GM19372 (cell line): ENCODE data around the gene SLC6A5.

Source experiments
- ATAC-seq: cut with Tn5 transposase; IDR thresholded peaks from one replicate; pipeline ENCODE4 v1.9.1; 2021; ENCODE audit warnings: mild to moderate bottlenecking, low read depth, moderate library complexity; ENCODE audit not compliant: unreplicated experiment

SLC6A5 gene

DNA sequence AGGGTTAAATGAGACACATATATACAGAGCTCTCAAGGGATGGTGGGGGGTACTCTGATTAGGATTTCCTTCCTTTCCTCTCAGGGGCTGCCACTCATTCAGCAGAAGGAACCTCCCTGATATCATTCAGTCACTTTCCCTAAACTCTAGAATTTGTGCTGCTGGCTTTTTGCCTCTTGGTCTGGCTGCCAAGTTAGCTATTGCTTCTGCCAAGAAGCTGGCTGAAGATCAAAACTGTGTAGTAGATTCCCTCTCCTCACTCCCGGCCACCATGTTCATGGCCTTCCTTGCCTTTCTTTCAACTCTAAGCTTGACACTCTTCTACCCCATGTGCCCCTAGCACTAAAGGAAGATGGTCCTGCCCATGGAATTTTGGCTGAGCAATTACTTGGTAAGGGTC lies 18.7 kb downstream of the SLC6A5 start:
- no peak for ATAC-seq

DNA sequence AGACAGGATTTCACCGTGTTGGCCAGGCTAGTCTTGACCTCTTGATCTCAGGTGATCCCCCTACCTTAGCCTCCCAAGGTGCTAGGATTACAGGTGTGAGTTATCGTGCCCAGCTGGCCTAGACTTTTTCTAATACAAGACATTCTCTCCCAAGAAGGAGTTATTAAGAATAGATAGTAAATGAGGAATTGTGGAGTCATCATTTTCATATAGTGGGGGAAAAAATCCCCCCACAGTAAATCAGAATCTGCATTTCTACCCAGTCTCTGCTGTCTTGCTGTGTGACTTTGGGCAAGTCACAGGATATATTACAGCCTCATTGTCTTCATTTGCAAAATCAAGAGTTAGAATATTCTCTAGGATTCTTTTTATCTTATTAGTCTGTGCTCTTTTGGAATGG lies 21.6 kb downstream of the SLC6A5 start:
- ATAC-seq, result no peak

DNA sequence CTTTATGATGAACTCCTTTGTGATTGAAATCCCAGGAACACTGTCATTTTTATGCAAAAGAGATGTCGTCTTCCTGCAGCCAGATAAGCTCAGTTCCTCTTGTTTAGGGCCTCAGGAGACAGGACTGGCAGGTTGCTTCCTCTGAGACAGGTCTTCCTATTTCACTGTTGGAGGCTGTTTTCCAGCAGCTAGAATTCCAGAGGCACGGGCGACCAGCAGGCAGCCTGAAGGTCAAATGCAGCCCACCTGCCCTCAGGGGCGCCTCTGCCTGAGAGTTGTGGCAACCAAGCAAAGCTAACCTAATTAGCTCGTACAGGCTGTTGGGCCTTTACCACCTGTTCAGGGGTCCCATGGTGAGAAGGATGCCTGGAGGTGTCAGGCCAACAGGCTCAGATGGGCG lies 22.3 kb downstream of the SLC6A5 start:
- ATAC-seq, result no peak

DNA sequence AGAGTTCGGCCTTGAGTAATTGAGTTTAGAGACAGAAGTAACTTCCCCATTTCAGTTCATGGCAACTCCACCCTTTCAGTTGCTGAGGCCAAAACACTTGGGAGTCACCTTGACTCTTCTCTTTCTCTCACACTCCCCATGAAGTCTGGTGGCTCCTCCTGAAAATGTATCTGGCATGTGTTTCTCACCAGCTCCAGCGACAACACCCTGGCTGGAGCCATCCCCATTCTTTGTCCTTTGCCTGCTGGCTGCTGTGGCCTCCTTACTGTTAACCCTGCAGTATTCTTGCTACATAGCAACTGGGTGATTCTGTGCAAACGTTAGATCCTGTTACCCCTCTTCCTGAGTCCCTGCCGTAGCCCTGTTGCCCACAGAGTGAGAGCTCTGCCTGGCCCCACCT lies 23.8 kb downstream of the SLC6A5 start:
- ATAC-seq, result no peak

DNA sequence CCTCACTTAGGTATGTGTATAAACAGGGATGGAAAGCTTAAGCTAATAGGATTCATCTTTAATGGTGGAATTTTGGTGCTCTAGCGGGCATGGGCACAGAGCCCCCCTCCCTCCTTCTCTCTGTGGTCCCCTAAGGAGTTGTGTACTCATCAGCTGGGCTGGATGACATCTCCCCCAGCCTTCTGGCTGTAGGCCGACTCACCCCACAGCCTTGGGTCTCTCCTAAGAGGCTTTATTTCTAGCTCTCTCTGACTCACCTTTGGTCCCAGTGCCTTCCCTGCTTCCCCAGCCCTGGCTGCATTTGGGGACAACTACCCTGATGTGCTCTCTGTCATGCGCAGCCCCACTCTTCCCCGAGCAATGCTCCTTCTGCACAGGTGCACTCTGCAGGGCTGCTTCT lies 26.9 kb downstream of the SLC6A5 start:
- no peak for ATAC-seq

GRCh38 chr11:20627026-20627425 lies 27.6 kb downstream of the SLC6A5 start:
- ATAC-seq, result no peak

- no peak for ATAC-seq
Measured at GRCh38 chr11:20627701-20628100, 28.3 kb downstream of the SLC6A5 start.

DNA sequence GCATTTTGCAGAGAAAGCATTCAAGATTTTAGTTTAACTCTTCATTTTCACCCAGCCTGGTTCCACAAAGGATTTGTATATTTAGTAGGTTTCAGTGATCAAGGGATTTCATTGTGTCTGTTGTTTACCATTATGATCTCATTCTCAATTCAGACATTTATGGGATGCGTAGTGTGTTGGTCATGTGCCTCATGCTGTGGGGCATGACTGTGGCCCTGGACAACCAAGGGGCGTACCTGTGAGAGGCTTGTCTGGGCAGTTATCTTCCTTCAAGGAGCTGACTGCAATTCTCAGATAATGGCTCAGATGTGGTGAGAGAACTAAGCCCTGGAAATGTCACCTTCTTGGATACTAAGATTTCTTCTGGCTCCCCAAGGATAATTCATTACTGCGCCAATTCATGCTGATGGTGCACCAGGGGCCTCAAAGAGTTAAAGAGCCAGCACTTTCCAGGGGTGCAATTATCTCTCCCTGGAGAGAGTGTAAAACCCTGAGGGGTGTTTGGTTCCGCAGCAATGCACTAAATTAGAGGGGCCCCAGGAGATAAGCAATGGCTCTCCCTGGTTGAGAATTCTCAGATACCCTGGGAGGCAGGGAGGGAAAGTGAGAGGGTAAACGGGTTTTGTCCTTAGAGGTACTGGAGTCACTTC lies 32.2 kb downstream of the SLC6A5 start:
- ATAC-seq, result no peak

GRCh38 chr11:20632169-20632532 lies 32.7 kb downstream of the SLC6A5 start:
- ATAC-seq, result no peak

- no peak for ATAC-seq
Measured at GRCh38 chr11:20634044-20634443, 34.6 kb downstream of the SLC6A5 start.

DNA sequence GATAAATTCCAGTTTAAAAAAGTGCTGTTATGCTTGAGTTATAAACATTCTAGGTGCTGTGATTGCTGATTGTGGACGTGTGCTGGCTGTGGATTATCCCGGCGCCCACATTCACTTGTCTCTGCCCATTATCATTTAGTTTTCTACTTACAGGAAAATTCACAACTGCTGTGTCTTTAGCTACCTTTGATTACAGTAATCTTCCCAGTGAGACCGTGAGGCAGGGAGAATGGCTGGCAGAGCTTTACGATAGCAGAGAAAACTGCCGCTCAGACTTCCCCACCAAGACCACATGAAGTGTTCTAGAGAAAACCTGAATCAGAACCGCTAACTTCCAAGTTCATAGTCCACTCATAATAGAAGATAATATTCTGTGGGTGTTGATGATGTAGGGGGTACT lies 35.4 kb downstream of the SLC6A5 start:
- ATAC-seq, result no peak

- ATAC-seq, result no peak
Measured at GRCh38 chr11:20638074-20638473, 38.7 kb downstream of the SLC6A5 start.

- ATAC-seq, result no peak
Measured at GRCh38 chr11:20639688-20640087, 40.3 kb downstream of the SLC6A5 start.

DNA sequence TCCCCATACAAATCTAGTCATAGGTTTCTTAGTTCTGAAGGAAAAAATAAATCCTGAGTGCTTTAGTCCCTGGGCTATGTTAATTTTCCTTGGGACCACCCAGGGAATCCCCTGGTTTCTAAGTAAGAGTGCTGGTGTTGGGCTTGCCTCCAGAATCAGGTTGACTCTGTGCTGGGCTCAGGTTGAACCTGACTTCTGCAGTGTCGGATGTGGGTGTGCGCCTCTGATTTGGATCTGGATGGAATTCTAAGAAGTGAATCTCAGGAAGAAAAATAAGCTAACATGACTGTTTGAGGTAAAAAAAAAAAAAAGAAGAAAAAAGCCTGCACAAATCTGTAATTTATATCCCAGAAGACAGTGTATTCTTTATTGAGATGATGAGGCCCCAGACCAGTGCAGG lies 41.0 kb downstream of the SLC6A5 start:
- no peak for ATAC-seq

GRCh38 chr11:20644360-20644759 lies 45.0 kb downstream of the SLC6A5 start:
- ATAC-seq, result no peak

DNA sequence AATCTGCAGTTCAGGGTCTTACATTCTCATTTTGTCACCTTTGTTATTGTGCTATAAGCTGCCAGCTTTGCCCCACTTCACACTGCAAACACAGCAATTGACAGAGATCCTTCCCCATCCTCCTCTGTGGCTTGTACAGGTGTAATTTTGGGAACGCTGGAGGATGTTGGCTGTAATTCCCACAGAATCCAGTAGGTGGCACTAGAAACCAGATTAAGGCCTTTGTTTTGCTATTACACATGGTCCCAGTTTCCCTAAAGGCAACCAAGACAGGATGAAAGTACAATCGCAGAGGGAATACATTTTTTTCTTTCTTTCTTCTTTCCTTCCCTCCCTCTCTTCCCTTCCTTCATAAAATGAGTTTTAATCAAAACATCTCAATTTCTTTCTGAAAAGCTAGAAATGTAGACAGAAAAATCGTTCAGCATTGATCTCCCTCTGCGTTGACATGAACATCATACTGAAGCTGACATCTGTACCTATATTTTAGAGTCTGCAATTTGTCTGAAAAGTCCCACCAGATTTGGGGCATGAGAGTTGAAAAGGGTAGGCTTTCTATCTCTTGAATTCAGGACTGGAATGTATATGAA lies 48.7 kb downstream of the SLC6A5 start:
- no peak for ATAC-seq

DNA sequence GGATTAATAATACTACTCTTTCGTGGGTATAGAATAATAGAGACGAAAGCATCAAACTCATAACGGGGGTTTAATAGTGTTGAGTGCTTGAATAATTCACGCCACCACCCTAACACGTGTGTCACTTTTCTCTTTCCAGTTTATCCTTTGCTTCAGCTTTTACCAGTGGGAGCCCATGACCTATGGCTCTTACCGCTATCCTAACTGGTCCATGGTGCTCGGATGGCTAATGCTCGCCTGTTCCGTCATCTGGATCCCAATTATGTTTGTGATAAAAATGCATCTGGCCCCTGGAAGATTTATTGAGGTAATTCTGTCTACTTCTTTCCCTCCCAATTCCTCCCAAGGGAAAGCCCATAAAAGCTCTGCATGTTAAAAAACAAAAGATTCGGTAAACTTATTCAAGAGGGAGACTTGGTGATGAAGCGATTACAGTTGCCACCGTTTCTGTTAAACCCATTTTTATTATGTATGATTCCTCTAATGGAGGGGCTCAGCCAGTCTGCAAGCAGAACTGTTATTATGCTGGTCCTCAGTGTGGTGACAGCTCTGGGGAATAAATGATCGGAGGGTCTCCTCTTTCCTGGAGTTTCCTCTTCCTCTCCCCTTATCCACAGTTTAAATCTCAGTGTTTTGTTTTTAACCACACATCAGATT lies 52.9 kb downstream of the SLC6A5 start:
- no peak for ATAC-seq

DNA sequence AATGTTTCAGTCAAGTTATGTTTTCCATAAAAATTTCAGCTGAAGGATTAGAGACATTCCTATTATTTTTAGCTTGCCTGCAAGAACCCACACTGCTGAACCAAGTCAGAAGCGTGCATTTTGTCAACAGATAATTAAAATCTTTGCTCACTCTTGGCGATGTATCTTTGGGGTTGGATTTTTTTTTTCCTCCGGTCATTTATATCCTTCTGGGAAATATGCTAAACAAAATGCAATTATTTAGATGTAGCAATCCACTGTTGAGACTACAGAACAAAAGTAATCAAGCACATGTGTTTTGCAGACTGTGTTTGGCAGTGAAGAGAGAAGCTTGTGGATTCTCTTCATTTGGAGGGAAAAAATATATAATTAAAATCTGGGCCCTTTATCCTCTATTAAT lies 54.6 kb downstream of the SLC6A5 start:
- no peak for ATAC-seq

DNA sequence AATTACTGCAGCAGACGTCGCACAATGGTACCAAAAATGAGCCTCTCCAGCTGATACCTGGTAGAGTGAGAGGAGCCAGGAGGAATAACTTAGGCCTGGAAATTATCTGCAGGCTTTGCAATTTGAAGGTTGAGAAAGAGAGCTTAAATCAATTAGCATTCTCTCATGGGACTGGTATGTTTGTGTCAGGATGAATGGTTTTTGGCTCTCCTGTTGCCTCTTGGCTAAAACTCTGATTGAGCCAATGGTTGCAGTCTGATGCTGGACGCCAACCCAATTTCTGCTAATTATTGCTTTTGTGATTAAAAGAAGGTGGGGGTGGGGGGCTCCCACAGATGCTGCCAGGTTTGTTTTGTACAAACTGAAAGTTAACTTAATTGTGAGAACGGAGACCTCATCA lies 57.5 kb downstream of the SLC6A5 start:
- no peak for ATAC-seq

- no peak for ATAC-seq
Measured at GRCh38 chr11:20658135-20658534, 58.7 kb downstream of the SLC6A5 start.

DNA sequence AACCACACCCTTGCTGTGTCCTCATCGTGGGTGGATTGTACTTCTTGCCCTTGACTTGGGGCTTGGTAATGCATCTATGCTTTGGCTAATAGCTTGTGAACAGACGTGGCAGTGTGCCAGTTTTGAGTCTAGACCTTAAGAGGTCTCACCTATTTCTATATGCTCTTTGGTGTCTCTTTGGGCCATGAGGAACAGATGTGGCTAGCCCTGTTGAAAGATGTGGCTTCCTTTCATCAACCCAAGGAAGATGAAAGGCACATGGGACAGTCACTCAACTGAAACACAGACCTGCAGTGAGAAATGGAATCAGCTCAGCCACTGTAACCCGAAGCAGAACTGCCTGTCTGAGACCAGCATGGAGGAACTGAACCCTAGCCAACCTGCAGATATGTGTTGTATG lies 62.0 kb downstream of the SLC6A5 start:
- no peak for ATAC-seq

DNA sequence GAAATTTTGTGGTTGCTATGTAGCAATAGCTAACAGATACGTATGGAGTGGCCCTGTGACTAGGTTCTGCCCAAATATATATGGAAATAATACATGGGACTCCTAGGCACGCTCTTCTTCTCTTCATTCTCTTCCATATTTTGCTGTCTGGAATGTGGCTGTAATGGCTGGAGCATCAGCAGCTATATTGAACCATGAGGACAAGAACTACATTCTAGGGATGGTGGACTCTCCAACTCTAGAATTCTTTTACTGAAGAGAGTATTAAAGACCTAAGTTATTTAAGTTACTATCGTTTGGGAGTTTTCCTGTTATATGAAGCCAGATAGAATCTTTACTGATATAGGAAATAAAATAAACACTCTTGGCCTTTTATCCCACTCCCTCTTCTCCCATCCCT lies 62.4 kb downstream of the SLC6A5 start:
- no peak for ATAC-seq
